GM12865 (cell line): Measurements from ENCODE around the gene GNB1L.

ENCODE experiments used
- DNase-seq: peaks from one replicate; pipeline ENCODE4 v3.0.0; 2010; ENCODE audit warnings: low read depth
- H3K4me3 ChIP-seq: 2 replicates; pipeline ENCODE4 v1.5.1; 2011; ENCODE audit warnings: mild to moderate bottlenecking, low read depth, low read length, control low read depth
- CTCF ChIP-seq: IDR thresholded peaks from 2 replicates; pipeline ENCODE4 v1.5.1; 2011; ENCODE audit warnings: low read length, control low read depth, low read depth, inconsistent platforms; ENCODE audit not compliant: insufficient read depth; ENCODE audit errors: missing control alignments

Gene GNB1L

GRCh38 chr22:19851291-19852176 is 3.1 kb downstream of the GNB1L start:
- TF ChIP-seq CTCF, result no peak
- no peak for DNase-seq

GRCh38 chr22:19850763-19851109 is 3.9 kb downstream of the GNB1L start:
- TF ChIP-seq CTCF, result no peak

More at GRCh38 chr22:19851291-19852176, 3.1 kb downstream of the GNB1L start:
- H3K4me3 ChIP-seq, result no peak overlapping the region

DNA sequence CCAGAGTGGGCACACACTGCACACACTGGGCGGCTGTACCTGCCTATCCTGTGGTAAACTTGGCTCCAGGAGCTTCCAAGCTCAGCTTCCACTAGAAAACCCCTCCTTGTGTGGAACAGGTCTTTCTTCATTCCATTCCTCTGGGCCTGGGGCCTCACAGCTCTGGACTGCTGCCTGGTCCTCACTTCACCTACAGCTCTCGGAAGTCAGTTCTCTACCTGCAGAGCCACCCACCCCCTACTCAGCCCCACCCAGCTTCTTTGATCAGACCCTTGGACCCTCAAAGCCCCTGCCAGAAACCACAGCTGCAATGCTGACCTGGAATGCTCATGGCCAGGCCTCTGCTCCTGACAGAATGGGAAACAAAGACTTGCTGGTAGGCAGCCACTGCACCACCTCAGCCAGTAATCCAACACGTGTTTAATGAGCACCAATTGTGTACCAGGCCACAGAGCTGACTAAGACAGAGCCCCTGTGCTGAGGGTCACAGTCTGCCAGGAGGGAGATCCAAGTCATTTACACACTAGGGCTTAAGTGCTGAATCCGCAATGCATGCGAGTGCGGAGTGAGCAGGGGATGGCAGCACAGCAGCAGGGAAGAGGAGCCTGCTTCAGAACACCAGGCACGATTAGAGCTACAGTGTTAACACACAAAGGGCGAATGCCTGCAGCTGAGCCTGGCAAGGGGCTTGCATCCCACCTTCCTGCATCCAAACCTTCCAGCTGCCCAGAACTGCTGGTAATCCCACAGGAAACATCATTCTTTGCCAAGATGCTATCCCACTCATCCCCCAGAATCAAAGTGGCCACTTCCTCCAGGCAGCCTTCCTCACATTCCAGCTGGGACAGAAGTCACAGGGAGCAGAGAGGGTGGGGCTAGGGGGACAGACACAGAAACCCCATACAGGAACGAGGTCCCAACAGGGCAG is 4.6 kb downstream of the GNB1L start:
- no peak for TF ChIP-seq CTCF
- no peak overlapping the region for H3K4me3 ChIP-seq
- no peak for DNase-seq

More at GRCh38 chr22:19850763-19851109, 3.9 kb downstream of the GNB1L start:
- no peak for DNase-seq
- no peak overlapping the region for H3K4me3 ChIP-seq

DNA sequence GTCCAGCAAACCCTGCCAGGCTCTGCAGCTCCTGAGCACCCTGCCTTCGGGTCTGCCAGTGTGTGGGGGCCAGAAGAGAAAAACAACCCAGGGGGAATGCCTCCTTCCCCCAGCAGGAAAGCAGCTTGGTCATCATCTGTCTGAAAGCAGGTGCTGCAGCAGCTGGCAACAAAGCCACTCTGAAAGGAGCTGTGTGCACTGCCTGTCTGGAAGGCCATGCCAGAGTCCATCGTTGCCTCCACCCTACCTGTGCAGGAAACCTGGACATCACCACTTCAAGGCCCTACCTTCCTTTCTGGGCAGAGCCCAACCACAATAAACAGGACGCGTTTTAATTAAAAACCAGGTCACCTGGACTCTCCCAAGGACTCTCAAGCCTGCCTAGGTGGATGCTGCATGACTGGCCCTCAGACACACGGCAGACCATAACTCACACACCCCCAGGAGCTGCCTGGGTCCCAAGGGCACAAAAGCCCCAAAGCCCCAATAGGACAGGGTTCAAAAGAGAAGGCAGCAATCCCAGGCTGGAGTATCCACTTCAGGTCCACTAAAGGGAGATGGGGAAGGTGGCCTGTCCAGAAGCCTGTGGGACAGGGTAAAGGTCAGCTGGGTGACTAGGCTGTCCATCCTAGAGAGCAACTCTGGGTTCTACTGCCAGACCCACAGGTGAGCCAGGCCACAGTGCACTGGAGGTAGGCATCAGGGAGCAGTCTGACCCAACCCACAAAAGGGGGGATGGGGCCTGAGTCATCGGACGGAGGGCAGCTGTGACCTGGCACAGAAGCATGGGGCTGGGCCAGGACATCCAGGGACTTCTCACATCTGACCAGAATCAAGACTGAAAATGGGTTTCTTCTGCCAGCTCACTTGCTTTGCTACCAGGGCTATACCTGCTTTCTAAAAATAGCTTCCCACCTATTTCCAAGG is 6.1 kb downstream of the GNB1L start:
- H3K4me3 ChIP-seq, result no peak overlapping the region
- no peak for DNase-seq
- TF ChIP-seq CTCF, result no peak

- no peak for TF ChIP-seq CTCF
- no peak for DNase-seq
- H3K4me3 ChIP-seq, result no peak overlapping the region
Observed at GRCh38 chr22:19847345-19847632, 7.4 kb downstream of the GNB1L start.

DNA sequence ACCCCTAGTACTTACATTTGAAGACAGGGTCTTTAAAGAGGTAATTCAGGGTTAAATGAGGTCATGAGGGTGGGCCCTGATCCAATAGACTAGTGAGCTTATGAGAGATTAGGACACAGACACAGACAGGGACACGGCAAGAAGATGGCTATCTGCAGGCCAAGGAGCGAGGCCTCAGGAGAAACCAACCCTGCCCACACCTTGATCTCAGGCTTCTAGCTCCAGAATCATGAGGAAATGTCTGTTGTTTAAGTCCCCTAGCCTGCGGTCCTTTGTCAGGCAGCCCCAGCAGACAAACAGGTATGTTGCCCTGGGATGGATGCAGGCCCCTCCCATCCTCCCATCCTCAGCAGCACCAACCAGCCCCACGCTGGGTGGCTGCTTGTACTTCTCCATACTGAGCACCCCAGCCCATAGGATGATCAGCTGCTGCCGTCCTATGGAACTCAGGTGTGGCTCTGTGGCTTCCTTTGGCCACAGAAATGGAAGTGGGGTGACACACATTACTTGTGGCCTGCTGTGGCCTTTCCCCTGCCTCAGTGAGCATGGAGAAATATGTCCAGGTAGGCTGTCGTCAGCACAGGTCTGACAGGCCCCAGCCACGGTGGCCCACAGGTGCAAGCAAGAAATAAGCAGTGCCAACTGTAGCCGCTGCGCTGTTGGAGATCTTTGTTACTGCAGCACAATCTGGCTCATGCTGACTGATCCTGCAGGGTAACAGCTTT is 7.9 kb downstream of the GNB1L start:
- no peak for DNase-seq
- no peak for TF ChIP-seq CTCF
- H3K4me3 ChIP-seq, result no peak overlapping the region
